ENCODE measurements around the gene LHFPL4. TPM values are rescaled to one million over a fixed set of nuclear protein-coding genes. Genes with fewer than 3 reads are reported as not detected.

The LHFPL4 gene
- total and polyA plus RNA-seq, 5 donors, result 0.02 TPM; not detected in 4

DNA sequence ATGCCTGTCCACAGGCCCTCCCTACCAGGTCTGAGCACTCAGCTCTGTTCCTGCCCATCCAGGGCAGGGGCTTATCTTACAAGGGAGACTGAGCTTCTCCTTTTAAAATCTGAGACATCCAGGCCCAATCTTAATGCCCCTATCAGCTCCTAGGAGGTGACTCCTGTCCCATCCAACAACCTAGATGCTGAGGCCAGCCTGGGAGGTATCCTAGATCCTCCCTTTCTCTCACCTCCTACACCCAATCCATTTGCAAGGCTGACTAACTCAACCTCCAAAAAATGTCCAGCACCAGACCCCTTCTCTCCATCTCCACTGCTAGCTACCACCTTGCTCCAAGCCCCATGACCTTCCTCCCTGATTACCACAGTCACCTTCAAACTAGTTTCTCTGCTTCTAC is 17.4 kb downstream of the LHFPL4 start:
- Histone ChIP-seq H3K4me1 (ENCODE audit: control insufficient read depth, insufficient read depth, low read length) (no peaks in the 10 kb centered on the region), H3K27me3 (ENCODE audit: control insufficient read depth, insufficient read depth) (no peaks in the 10 kb centered on the region), H3K9me3 (ENCODE audit: control insufficient read depth, low read length) (no peaks in the 10 kb centered on the region), H3K4me3 (ENCODE audit: low read length) (no peak overlapping the region), H3K27ac (ENCODE audit: low read length) (no peak overlapping the region)
- intact Hi-C loops (cut with DNase I), result no loop called here
- no peak for ATAC-seq
- no peak for DNase-seq

DNA sequence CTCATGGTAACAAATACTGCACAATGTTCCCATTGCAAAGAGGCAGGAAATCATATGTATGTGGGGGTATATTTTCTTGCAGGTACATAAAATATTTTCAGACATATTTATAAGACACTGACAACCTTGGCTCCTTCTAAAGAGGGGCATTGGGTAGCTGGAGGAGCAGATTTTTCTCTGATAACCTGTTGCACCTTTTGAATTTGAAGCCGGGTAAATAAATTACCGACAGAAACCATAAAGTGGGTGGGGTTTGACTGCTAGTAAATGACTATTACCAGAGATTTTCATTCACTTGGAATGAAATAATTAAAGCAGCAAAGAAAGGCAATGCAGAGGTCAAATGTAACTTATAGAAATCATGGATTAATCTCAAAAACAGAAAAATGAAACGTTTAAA is 19.2 kb downstream of the LHFPL4 start:
- H3K4me3 ChIP-seq (ENCODE audit: low read length), result no peak overlapping the region
- no peaks in the 10 kb centered on the region for H3K4me1 ChIP-seq (ENCODE audit: control insufficient read depth, insufficient read depth, low read length)
- 70% methylated on average over 3 of the region's 3 CpGs for WGBS
- no peaks in the 10 kb centered on the region for H3K9me3 ChIP-seq (ENCODE audit: control insufficient read depth, low read length)
- DNase-seq (no peak), ATAC-seq (no peak)
- intact Hi-C loops (cut with DNase I), result no loop called here
- H3K27ac ChIP-seq (ENCODE audit: low read length), result no peak overlapping the region
- H3K27me3 ChIP-seq (ENCODE audit: control insufficient read depth, insufficient read depth), result no peaks in the 10 kb centered on the region

DNA sequence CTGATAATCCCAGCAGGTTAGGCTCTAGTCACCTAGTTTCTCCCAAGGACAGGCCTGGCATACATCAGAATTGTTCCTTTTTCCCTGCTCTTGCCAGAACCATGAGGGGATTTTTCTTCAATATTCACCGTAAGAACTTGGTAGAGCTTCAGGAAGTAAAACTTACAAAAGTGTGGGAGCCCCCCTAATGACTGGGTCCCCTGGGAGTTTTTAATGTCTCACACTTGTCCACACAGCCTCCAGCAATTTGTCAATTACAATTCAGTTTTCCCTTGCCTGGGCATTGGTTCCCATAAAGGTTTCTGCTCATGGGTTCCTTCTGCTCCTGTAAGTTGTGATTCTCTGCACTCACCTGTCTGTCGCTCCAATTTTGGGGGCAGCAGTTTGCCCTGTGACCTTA is 28.5 kb downstream of the LHFPL4 start:
- Histone ChIP-seq H3K27me3 (ENCODE audit: control insufficient read depth, insufficient read depth) (no peaks in the 10 kb centered on the region), H3K4me3 (ENCODE audit: low read length) (no peak overlapping the region), H3K4me1 (ENCODE audit: control insufficient read depth, insufficient read depth, low read length) (no peaks in the 10 kb centered on the region), H3K9me3 (ENCODE audit: control insufficient read depth, low read length) (no peaks in the 10 kb centered on the region), H3K27ac (ENCODE audit: low read length) (no peak overlapping the region)
- ATAC-seq (no peak), DNase-seq (no peak)
- WGBS, result 79% methylated on average over 2 of the region's 2 CpGs
- intact Hi-C loops (cut with DNase I), result no loop called here

- Histone ChIP-seq H3K27me3 (ENCODE audit: control insufficient read depth, insufficient read depth) (no peaks in the 10 kb centered on the region), H3K4me3 (ENCODE audit: low read length) (no peak overlapping the region), H3K4me1 (ENCODE audit: control insufficient read depth, insufficient read depth, low read length) (no peaks in the 10 kb centered on the region), H3K27ac (ENCODE audit: low read length) (no peak overlapping the region), H3K9me3 (ENCODE audit: control insufficient read depth, low read length) (no peaks in the 10 kb centered on the region)
- DNase-seq (no peak), ATAC-seq (no peak)
- 58% methylated on average over 2 of the region's 2 CpGs for WGBS
- intact Hi-C loops (cut with DNase I), result no loop called here
Observed at GRCh38 chr3:9514956-9515355, 38.7 kb downstream of the LHFPL4 start.

DNA sequence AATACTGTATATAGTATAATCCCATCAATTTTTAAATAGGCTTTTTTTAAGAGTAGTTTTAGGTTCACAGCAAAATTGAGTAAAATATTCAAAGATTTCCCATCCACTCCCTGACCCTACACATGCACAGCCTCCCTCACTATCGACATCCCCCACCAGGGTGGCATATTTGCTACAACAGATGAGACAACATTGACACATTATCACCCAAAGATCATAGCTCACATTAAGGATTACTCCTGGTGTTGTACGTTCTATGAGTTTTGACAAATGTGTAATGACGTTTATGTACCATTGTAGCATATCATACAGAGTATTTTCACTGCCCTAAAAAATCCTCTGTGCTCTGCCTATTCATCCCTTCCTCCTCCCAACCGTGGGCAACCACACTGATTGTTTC is 39.3 kb downstream of the LHFPL4 start:
- H3K9me3 ChIP-seq (ENCODE audit: control insufficient read depth, low read length), result no peaks in the 10 kb centered on the region
- intact Hi-C loops (cut with DNase I), result no loop called here
- H3K4me3 ChIP-seq (ENCODE audit: low read length), result no peak overlapping the region
- H3K27ac ChIP-seq (ENCODE audit: low read length), result no peak overlapping the region
- no peaks in the 10 kb centered on the region for H3K4me1 ChIP-seq (ENCODE audit: control insufficient read depth, insufficient read depth, low read length)
- no peaks in the 10 kb centered on the region for H3K27me3 ChIP-seq (ENCODE audit: control insufficient read depth, insufficient read depth)
- DNase-seq (no peak), ATAC-seq (no peak)
- 64% methylated on average over 4 of the region's 4 CpGs for WGBS

GRCh38 chr3:9512456-9513045 is 41.1 kb downstream of the LHFPL4 start:
- Histone ChIP-seq H3K27ac (ENCODE audit: low read length) (no peak overlapping the region), H3K4me3 (ENCODE audit: low read length) (no peak overlapping the region), H3K9me3 (ENCODE audit: control insufficient read depth, low read length) (no peaks in the 10 kb centered on the region), H3K27me3 (ENCODE audit: control insufficient read depth, insufficient read depth) (no peaks in the 10 kb centered on the region), H3K4me1 (ENCODE audit: control insufficient read depth, insufficient read depth, low read length) (no peaks in the 10 kb centered on the region)
- intact Hi-C loops (cut with DNase I), result no loop called here
- 72% methylated on average over 7 of the region's 7 CpGs for WGBS
- DNase-seq (no peak), ATAC-seq (no peak)

DNA sequence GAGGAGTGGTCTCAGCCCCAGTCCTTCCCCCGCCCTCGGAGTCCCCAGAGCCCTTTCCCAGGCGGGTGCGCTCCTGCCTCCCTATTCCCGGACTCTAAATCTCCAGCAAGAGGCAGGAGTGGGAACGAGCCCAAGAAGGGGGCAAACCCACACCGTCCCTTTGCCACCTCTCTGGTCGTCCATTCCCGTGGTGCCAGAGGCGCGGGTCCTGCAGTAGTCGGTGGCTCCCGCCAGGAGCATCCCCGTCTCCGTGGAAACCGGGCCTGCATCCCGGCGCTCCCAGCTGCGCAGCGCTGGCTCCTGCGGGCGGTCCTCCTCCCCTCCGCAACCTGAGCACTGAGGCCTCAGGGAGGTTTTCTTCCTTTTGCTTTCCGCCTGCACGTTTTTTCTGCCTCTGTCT is 44.8 kb downstream of the LHFPL4 start:
- no peaks in the 10 kb centered on the region for H3K9me3 ChIP-seq (ENCODE audit: control insufficient read depth, low read length)
- DNase-seq, result no peak
- no peak overlapping the region for H3K4me3 ChIP-seq (ENCODE audit: low read length)
- no peak overlapping the region for H3K27ac ChIP-seq (ENCODE audit: low read length)
- H3K27me3 ChIP-seq (ENCODE audit: control insufficient read depth, insufficient read depth), result no peaks in the 10 kb centered on the region
- no peak for ATAC-seq
- intact Hi-C loops (cut with DNase I), result loop anchor here in 1 of 4 donors (10.0 kb wide), 1 partner anchor 216 kb away; no protein-coding TSS in a partner anchor
- no peaks in the 10 kb centered on the region for H3K4me1 ChIP-seq (ENCODE audit: control insufficient read depth, insufficient read depth, low read length)
- WGBS, result 11% methylated on average over 25 of the region's 25 CpGs

DNA sequence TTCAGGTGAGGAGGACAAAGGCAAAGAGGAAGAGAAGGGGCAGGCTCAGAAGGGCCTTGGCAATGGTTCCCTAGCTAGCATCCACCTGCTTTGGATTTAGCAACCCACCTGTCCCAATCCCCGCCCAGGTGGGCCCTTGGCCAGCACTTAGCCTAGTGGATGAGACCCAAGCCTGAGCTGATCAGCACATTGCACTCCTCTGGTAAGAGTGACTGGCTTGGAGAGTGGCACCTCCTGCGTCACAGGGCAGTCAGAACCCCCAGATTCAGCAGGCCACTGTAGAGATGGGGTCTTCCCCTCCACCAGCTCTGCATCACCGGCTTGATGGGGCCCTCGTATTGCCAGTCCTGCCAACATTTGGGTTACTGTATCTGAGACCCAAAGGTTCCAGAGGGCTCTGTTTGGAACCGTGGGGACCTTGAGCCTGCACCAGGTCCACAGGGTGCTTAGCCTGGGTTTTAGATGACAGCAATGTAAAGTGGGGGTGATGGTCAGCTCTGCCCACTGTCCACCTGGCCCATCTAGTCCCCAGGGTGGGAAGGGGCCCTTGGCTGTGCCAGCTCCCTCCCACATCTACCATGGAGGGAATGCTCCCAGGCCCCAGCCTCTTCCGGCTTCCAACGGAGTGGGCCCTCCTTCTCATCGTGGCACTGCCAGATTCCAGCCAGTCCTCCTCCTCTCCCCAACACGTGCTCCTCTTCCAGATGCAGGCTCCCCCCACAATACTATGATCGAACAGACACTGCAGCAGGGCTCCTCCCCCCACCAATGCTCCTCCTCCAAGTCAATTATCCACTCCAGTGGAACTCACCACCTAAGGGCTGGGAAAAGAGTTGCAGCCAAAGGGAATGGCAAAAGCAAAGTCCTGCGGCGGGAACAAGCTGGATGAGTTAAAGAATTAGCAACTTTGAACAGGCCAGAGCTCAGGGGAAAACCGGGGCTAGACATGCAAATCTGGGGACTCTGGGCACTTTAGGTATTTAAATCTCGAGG is 45.7 kb downstream of the LHFPL4 start:
- H3K4me3 ChIP-seq (ENCODE audit: low read length), result no peak overlapping the region
- ATAC-seq (no peak), DNase-seq (no peak)
- intact Hi-C loops (cut with DNase I), result loop anchor here in 1 of 4 donors (10.0 kb wide), 1 partner anchor 217 kb away; no protein-coding TSS in a partner anchor
- WGBS, result 58% methylated on average over 14 of the region's 14 CpGs
- no peak overlapping the region for H3K27ac ChIP-seq (ENCODE audit: low read length)
- H3K27me3 ChIP-seq (ENCODE audit: control insufficient read depth, insufficient read depth), result no peaks in the 10 kb centered on the region
- H3K4me1 ChIP-seq (ENCODE audit: control insufficient read depth, insufficient read depth, low read length), result no peaks in the 10 kb centered on the region
- no peaks in the 10 kb centered on the region for H3K9me3 ChIP-seq (ENCODE audit: control insufficient read depth, low read length)

GRCh38 chr3:9503283-9503682 is 50.3 kb downstream of the LHFPL4 start:
- WGBS, result under 1% methylated on average over 4 of the region's 4 CpGs
- ATAC-seq (peak; percentile 20 to 28), DNase-seq (peak; percentile 40 to 86 (median 77))
- H3K27me3 ChIP-seq (ENCODE audit: control insufficient read depth, insufficient read depth), result no peaks in the 10 kb centered on the region
- no peak overlapping the region for H3K4me3 ChIP-seq (ENCODE audit: low read length)
- H3K9me3 ChIP-seq (ENCODE audit: control insufficient read depth, low read length), result no peaks in the 10 kb centered on the region
- intact Hi-C loops (cut with DNase I), result loop anchor here in 2 of 4 donors (5.0 to 10.0 kb wide), 2 partner anchors 222 to 229 kb away; partner anchors contain the start of gene BRPF1 (in 1 of the 2)
- H3K4me1 ChIP-seq (ENCODE audit: control insufficient read depth, insufficient read depth, low read length), result no peaks in the 10 kb centered on the region
- no peak overlapping the region for H3K27ac ChIP-seq (ENCODE audit: low read length)

DNA sequence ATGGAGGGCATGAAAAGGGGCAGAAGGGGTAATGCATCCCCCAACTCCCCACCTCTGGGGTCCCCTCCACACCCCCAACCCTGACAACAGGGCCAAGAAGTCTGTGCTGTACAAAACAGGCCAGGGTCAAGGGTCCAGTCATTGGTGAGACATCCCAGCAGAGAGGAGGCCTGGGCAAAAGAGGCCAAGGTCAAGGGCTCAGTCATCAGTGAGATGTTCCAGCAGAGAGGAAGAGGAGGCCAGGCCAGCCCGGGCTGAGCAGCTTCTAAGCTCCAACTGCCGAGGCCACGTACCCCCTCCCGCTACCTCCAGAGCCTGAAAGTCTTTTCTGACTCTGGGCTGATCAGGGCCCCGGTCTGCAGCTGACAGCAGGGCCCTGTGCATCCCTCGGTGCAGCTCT is 52.4 kb downstream of the LHFPL4 start:
- H3K4me3 ChIP-seq (ENCODE audit: low read length), result no peak overlapping the region
- no peaks in the 10 kb centered on the region for H3K4me1 ChIP-seq (ENCODE audit: control insufficient read depth, insufficient read depth, low read length)
- intact Hi-C loops (cut with DNase I), result loop anchor here in 2 of 4 donors (5.0 to 10.0 kb wide), 2 partner anchors 224 to 231 kb away; partner anchors contain the start of gene BRPF1 (in 1 of the 2)
- no peaks in the 10 kb centered on the region for H3K27me3 ChIP-seq (ENCODE audit: control insufficient read depth, insufficient read depth)
- WGBS, result 67% methylated on average over 6 of the region's 6 CpGs
- H3K27ac ChIP-seq (ENCODE audit: low read length), result no peak overlapping the region
- no peak for DNase-seq
- no peak for ATAC-seq
- H3K9me3 ChIP-seq (ENCODE audit: control insufficient read depth, low read length), result no peaks in the 10 kb centered on the region

All from right cardiac atrium (tissue), 5 donors.